ENCODE results near the gene DUSP7. TPM values are rescaled to one million over a fixed set of nuclear protein-coding genes. Genes with fewer than 3 reads are reported as not detected.

The DUSP7 gene
- polyA plus RNA-seq, 1 of the 3 experiments (the other 2 are of a cell fraction): 25.8 TPM

GRCh38 chr3:52041118-52041731 lies 15.1 kb downstream of the DUSP7 start (continued):
- TF ChIP-seq REST (IDR thresholded peaks at IDR 0.05; ENCODE audit: low read depth, low read length) (no peak), USF1 (IDR thresholded peaks at IDR 0.05; ENCODE audit: borderline replicate concordance, low read depth) (no peak), USF2 (IDR thresholded peaks at IDR 0.05; ENCODE audit: borderline replicate concordance, low read depth, low read length) (no peak)

DNA sequence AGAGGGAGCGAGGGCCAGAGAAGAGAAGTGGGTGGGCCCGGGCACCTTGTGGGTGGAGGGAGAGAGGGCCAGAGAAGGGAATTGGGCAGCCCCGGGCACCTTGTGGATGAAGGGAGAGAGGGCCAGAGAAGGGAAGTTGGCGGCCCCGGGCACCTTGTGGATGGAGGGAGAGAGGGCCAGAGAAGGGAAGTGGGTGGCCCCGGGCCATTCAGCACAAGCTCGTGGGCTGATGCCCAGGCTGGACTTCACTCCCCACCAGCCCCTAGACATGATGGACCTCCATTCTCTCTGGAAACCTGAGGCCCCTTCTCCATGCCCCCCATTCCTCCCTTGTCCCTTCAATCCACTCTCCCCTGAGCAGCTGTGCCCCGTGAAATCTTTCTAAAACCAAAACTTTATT lies 15.8 kb downstream of the DUSP7 start:
- CTCF ChIA-PET: interaction anchor here (0.8 to 29.9 kb wide), 15 partner anchors 12 to 240 kb away, joined by 3 to 983 read pairs (median 7); partner anchors contain the start of genes ABHD14B and DUSP7

More for the DNA sequence above, 15.8 kb downstream of the DUSP7 start:
- H3K9me3 ChIP-seq: no peaks in the 10 kb centered on the region
- WGBS (ENCODE audit: low lambda C conversion rate): 90% methylated on average over 8 of the region's 8 CpGs
- peak overlapping the region; percentile 22; the same call in 1 of the 2 replicates for H2AFZ ChIP-seq (ENCODE audit: low read depth)
- no peaks in the 10 kb centered on the region for H3K27me3 ChIP-seq (ENCODE audit: insufficient read depth)
- H3K27ac ChIP-seq (ENCODE audit: low read depth in 2 of 2, low read length in 1 of 2): peak overlapping the region in 1 of 2 experiments; percentile 100; a peak in 2 of 4 replicates
- H3K79me2 ChIP-seq (ENCODE audit: insufficient read depth): no peaks in the 10 kb centered on the region
- H3K9me2 ChIP-seq: no peaks in the 10 kb centered on the region
- POLR2A ChIA-PET: interaction anchor here (0.9 to 7.2 kb wide), 13 partner anchors 11 to 280 kb away, joined by 3 to 218 read pairs (median 5); partner anchors contain the start of genes DUSP7, RPL29 and WDR82
- no peak overlapping the region for H3K4me3 ChIP-seq (ENCODE audit: low read depth in 2 of 2, low read length in 1 of 2)
- no peak for DNase-seq
- peaks cover 11 to 87% of the 10 kb centered on the region in 2 experiments; a peak in 3 of 4 replicates for H3K4me1 ChIP-seq (ENCODE audit: control insufficient read depth in 1 of 2, insufficient read depth in 2 of 2, low read depth in 1 of 2, low read length in 1 of 2)
- H3F3A ChIP-seq (replicated peaks; ENCODE audit: insufficient read depth): no peaks in the 10 kb centered on the region
- no peak for TF ChIP-seq CHD2 (IDR thresholded peaks at IDR 0.05; ENCODE audit: low read length, partially characterized antibody)
- no peak for TF ChIP-seq MXI1 (IDR thresholded peaks at IDR 0.05; ENCODE audit: low read depth, low read length)
- TF ChIP-seq FOSL2 (IDR thresholded peaks at IDR 0.05; ENCODE audit: borderline replicate concordance, low read depth): no peak
- TF ChIP-seq RCOR1 (IDR thresholded peaks at IDR 0.05; ENCODE audit: low read length): no peak
- no peak for TF ChIP-seq SIN3A (IDR thresholded peaks at IDR 0.05; ENCODE audit: borderline replicate concordance, low read depth, low read length)
- TF ChIP-seq YY1 (IDR thresholded peaks at IDR 0.05; ENCODE audit: low read depth): no peak
- no peak for TF ChIP-seq GABPA (IDR thresholded peaks at IDR 0.05; ENCODE audit: low read depth)
- TF ChIP-seq FOXJ3 (CRISPR knock-in tag; IDR thresholded peaks at IDR 0.05): no peak
- TF ChIP-seq EP300 (IDR thresholded peaks at IDR 0.05; ENCODE audit: borderline replicate concordance in 1 of 2, low read depth in 1 of 2, low read length in 1 of 2): no peak
- TF ChIP-seq JUND (IDR thresholded peaks at IDR 0.05): no peak
- TF ChIP-seq NRF1 (IDR thresholded peaks at IDR 0.05; ENCODE audit: low read depth, low read length): no peak
- no peak for TF ChIP-seq NFIC (IDR thresholded peaks at IDR 0.05; ENCODE audit: borderline replicate concordance)
- TF ChIP-seq, protein P1, sequence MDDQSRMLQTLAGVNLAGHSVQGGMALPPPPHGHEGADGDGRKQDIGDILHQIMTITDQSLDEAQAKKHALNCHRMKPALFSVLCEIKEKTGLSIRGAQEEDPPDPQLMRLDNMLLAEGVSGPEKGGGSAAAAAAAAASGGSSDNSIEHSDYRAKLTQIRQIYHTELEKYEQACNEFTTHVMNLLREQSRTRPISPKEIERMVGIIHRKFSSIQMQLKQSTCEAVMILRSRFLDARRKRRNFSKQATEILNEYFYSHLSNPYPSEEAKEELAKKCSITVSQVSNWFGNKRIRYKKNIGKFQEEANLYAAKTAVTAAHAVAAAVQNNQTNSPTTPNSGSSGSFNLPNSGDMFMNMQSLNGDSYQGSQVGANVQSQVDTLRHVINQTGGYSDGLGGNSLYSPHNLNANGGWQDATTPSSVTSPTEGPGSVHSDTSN (IDR thresholded peaks at IDR 0.05): no peak
- TF ChIP-seq TEAD4 (IDR thresholded peaks at IDR 0.05; ENCODE audit: borderline replicate concordance, insufficient read depth): no peak
- TF ChIP-seq REST (IDR thresholded peaks at IDR 0.05; ENCODE audit: low read depth, low read length): no peak
- TF ChIP-seq MEF2A (IDR thresholded peaks at IDR 0.05; ENCODE audit: borderline replicate concordance, low read depth): no peak
- no peaks in the 10 kb centered on the region for H4K20me1 ChIP-seq (ENCODE audit: insufficient read depth)
- no peak overlapping the region for H3K4me2 ChIP-seq
- no peak overlapping the region for H3K9ac ChIP-seq
- no peaks in the 10 kb centered on the region for H3K36me3 ChIP-seq (replicated peaks in 1 of 2; ENCODE audit: control insufficient read depth in 1 of 2, insufficient read depth in 2 of 2, low read length in 1 of 2)
